DOHH2 (cell line): ENCODE results near the gene ZNF280C.
"Not testable (repeated sequence)": the region's sequence is repeated elsewhere in the genome, so short reads cannot be mapped to it uniquely, and the experiment has no call there.

ENCODE experiments used
- H3F3A ChIP-seq: fragments of 200-600 bp; sonication (generic), shearing (Covaris generic); 2 replicates; pipeline ENCODE4 v1.6.0; 2016; ENCODE audit warnings: antibody characterized with exemption, mild to moderate bottlenecking; ENCODE audit not compliant: control insufficient read depth, insufficient read depth
- H3K27ac ChIP-seq: fragments of 200-600 bp; sonication (generic); 2 replicates; pipeline ENCODE4 v1.5.1; 2014; ENCODE audit warnings: low read depth, mild to moderate bottlenecking, low read length, moderate library complexity
- H3K27me3 ChIP-seq: fragments of 200-600 bp; sonication (generic); 2 replicates; pipeline ENCODE4 v1.6.1; 2014; ENCODE audit warnings: mild to moderate bottlenecking, low read length, mixed read lengths; ENCODE audit not compliant: control insufficient read depth
- H3K36me3 ChIP-seq: fragments of 200-600 bp; sonication (generic); 2 replicates; pipeline ENCODE4 v1.6.1; 2014; ENCODE audit warnings: mild to moderate bottlenecking, low read length, moderate library complexity, mixed read lengths; ENCODE audit not compliant: control insufficient read depth
- H3K4me1 ChIP-seq: fragments of 200-600 bp; sonication (generic); 2 replicates; pipeline ENCODE4 v1.6.1; 2014; ENCODE audit warnings: mild to moderate bottlenecking, low read length, mixed read lengths; ENCODE audit not compliant: control insufficient read depth
- H3K4me2 ChIP-seq: fragments of 200-600 bp; sonication (generic); 2 replicates; pipeline ENCODE4 v1.6.0; 2014; ENCODE audit warnings: mild to moderate bottlenecking, low read length, moderate library complexity
- H3K4me3 ChIP-seq: fragments of 200-600 bp; sonication (generic); 2 replicates; pipeline ENCODE4 v1.5.1; 2014; ENCODE audit warnings: mild to moderate bottlenecking, low read length, mixed read lengths
- H3K79me2 ChIP-seq: fragments of 200-600 bp; sonication (generic); 2 replicates; pipeline ENCODE4 v1.6.1; 2014; ENCODE audit warnings: mild to moderate bottlenecking, low read length, mixed read lengths; ENCODE audit not compliant: control insufficient read depth
- H3K9me2 ChIP-seq: fragments of 200-600 bp; sonication (generic); replicated peaks from 2 replicates; pipeline ENCODE4 v1.6.1; 2014; ENCODE audit warnings: mild to moderate bottlenecking, low read length, mixed read lengths; ENCODE audit not compliant: control insufficient read depth
- H3K9me3 ChIP-seq: fragments of 200-600 bp; sonication (generic); 2 replicates; pipeline ENCODE4 v1.6.1; 2014; ENCODE audit warnings: antibody characterized with exemption, low read length, mixed read lengths; ENCODE audit not compliant: control insufficient read depth, insufficient read depth
- H4K20me1 ChIP-seq: fragments of 200-600 bp; sonication (generic); 2 replicates; pipeline ENCODE4 v1.6.0; 2014; ENCODE audit warnings: low read depth, mild to moderate bottlenecking, antibody characterized with exemption, low read length, moderate library complexity; ENCODE audit not compliant: control insufficient read depth, insufficient read depth
- EZH2phosphoT487 ChIP-seq: fragments of 200-600 bp; sonication (generic); IDR thresholded peaks from 2 replicates; pipeline ENCODE4 v1.6.1; 2017; ENCODE audit warnings: borderline replicate concordance, mild to moderate bottlenecking, antibody characterized with exemption, low read length, moderate library complexity, mixed read lengths
- TF ChIP-seq, protein P1 (sequence below): fragments of 200-600 bp; sonication (generic); IDR thresholded peaks from one replicate; pipeline ENCODE4 v1.5.1; 2014; ENCODE audit warnings: antibody characterized with exemption, mild to moderate bottlenecking, low read depth, low read length; ENCODE audit not compliant: poor library complexity, severe bottlenecking

Gene ZNF280C

DNA sequence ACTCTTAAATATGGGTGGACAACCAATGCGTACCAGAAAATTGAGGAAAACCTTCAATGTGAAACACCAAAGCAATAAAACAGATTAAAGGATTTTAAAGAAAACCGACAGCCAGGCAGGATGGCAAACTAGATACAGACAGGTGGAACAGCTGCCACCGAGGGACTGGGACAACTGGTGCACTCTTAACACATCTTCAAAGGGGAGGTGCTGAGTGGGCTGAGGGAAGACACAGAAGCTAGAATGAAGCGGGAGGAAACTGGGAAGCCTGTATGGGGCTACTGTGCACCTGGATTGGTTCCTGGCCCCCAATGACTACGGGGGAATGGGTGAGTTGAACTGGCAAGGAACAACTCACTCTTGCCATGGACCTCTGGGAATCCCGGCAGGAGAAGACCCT, 20.7 kb downstream of the ZNF280C start:
- Histone ChIP-seq H3F3A (no peaks in the 10 kb centered on the region), H3K4me1 (no peaks in the 10 kb centered on the region)
- no peak for TF ChIP-seq EZH2phosphoT487
- TF ChIP-seq, protein P1, sequence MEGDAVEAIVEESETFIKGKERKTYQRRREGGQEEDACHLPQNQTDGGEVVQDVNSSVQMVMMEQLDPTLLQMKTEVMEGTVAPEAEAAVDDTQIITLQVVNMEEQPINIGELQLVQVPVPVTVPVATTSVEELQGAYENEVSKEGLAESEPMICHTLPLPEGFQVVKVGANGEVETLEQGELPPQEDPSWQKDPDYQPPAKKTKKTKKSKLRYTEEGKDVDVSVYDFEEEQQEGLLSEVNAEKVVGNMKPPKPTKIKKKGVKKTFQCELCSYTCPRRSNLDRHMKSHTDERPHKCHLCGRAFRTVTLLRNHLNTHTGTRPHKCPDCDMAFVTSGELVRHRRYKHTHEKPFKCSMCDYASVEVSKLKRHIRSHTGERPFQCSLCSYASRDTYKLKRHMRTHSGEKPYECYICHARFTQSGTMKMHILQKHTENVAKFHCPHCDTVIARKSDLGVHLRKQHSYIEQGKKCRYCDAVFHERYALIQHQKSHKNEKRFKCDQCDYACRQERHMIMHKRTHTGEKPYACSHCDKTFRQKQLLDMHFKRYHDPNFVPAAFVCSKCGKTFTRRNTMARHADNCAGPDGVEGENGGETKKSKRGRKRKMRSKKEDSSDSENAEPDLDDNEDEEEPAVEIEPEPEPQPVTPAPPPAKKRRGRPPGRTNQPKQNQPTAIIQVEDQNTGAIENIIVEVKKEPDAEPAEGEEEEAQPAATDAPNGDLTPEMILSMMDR = no peak

DNA sequence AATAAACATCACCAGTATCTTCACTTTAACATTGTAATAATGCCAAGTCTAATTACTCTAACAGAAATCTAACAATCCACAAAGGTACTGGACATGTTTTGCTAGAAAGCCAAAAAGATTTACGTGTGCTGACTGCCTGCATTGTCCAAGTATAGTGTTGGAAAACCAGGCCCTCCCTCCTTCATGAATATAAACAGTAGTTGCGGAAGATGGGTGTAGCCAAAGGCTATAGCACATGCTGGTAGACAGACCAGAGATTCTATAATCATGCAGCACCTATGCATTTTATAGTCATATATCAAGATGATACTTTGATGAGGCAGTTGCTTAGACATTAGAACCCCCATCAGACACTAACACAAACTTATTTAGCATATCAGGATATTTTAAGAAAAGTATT, 22.6 kb downstream of the ZNF280C start:
- Histone ChIP-seq H3K79me2 (0 out of 2 replicates have a peak, but pooled peaks cover 2% of the 10 kb centered on the region), H4K20me1 (no peaks in the 10 kb centered on the region), H3K27ac (no peak overlapping the region), H3K9me2 (no peaks in the 10 kb centered on the region), H3K27me3 (no peaks in the 10 kb centered on the region), H3K4me1 (no peaks in the 10 kb centered on the region), H3F3A (no peaks in the 10 kb centered on the region), H3K4me2 (no peak overlapping the region), H3K36me3 (peaks cover 25% of the 10 kb centered on the region), H3K9me3 (no peaks in the 10 kb centered on the region), H3K4me3 (no peak overlapping the region)
- no peak for TF ChIP-seq EZH2phosphoT487
- TF ChIP-seq, protein P1 = no peak

More for the DNA sequence above, 20.7 kb downstream of the ZNF280C start:
- H3K9me3 ChIP-seq = no peaks in the 10 kb centered on the region
- H3K27ac ChIP-seq = no peak overlapping the region
- peaks cover 20% of the 10 kb centered on the region for H3K36me3 ChIP-seq
- H3K79me2 ChIP-seq = peaks cover 9% of the 10 kb centered on the region; the same call in 1 of the 2 replicates
- H3K27me3 ChIP-seq = no peaks in the 10 kb centered on the region
- no peak overlapping the region for H3K4me3 ChIP-seq
- H4K20me1 ChIP-seq = no peaks in the 10 kb centered on the region
- no peak overlapping the region for H3K4me2 ChIP-seq
- no peaks in the 10 kb centered on the region for H3K9me2 ChIP-seq

DNA sequence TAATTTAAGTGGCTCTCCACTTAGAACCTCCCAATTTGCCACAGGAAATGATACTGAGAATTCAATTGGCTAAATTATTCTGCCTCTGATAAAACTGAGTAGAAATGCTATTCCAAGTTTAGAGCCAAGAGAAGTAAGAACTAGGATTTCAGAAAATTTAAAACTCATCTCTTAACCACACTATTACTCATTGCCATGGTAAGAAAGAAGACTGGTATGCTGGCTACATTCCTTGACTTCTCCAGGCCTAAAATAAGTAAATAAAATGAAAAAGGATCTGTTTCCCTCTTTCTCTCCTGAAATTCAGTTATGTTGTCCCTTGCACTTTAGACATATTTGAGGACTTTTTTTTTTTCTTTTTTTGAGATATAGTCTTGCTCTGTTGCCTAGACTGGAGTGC, 23.3 kb downstream of the ZNF280C start:
- Histone ChIP-seq H3K4me2 (no peak overlapping the region), H4K20me1 (no peaks in the 10 kb centered on the region), H3K9me2 (no peaks in the 10 kb centered on the region), H3K4me3 (no peak overlapping the region), H3K9me3 (no peaks in the 10 kb centered on the region), H3K27me3 (no peaks in the 10 kb centered on the region), H3K36me3 (peaks cover 25% of the 10 kb centered on the region), H3F3A (no peaks in the 10 kb centered on the region), H3K4me1 (no peaks in the 10 kb centered on the region), H3K27ac (no peak overlapping the region), H3K79me2 (no peaks in the 10 kb centered on the region)
- TF ChIP-seq, protein P1 = no peak
- TF ChIP-seq EZH2phosphoT487 = no peak

DNA sequence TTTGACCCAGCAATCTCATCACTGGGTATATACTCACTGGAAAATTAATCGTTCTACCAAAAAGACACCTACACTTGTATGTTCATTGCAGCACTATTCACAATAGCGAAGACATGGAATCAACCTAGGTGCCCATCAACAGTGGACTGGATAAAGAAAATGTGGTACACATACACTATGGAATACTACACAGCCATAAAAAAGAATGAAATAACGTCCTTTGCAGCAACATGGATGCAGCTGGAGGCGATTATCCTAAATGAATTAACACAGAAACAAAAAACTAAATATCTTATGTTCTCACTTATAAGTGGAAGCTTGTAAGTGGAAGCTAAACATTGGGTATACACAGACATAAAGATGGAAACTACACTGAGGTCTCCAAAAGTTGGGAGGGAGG, 37.5 kb downstream of the ZNF280C start:
- not testable (repeated sequence) for H3K9me3 ChIP-seq, H3K27ac ChIP-seq, H3F3A ChIP-seq, H3K79me2 ChIP-seq, H3K4me3 ChIP-seq, H3K27me3 ChIP-seq, H3K4me2 ChIP-seq, H3K4me1 ChIP-seq, H4K20me1 ChIP-seq, H3K9me2 ChIP-seq
- H3K36me3 ChIP-seq = peaks cover 51% of the 10 kb centered on the region
